AG04449 (cell line): ENCODE results near the gene ADAM33.

Source experiments
- CTCF ChIA-PET: fragments of 350-600 bp; formaldehyde crosslinking; extraction: SDS; loops from one replicate; lab custom pipeline; 2021; ENCODE audit warnings: antibody characterized with exemption; lab: Yijun Ruan, JAX
- POLR2A ChIA-PET: fragments of 400-600, 350-600 bp; formaldehyde crosslinking; extraction: SDS; loops from one replicate; lab custom pipeline; 2020; ENCODE audit warnings: antibody characterized with exemption, inconsistent platforms; lab: Yijun Ruan, JAX
- DNase-seq: peaks from one replicate; pipeline ENCODE4 v3.0.0-alpha.2; 2010; ENCODE audit warnings: low read depth, low spot score
- H3K4me3 ChIP-seq: 2 replicates; pipeline ENCODE4 v1.5.1; 2011; ENCODE audit warnings: low read depth, mild to moderate bottlenecking, control low read depth, low read length
- TF ChIP-seq, protein P1 (sequence below): IDR thresholded peaks from one replicate; pipeline ENCODE4 v1.5.1; 2011; ENCODE audit warnings: mild to moderate bottlenecking, moderate library complexity, low read length, control low read depth, inconsistent platforms; ENCODE audit not compliant: insufficient read depth; ENCODE audit errors: missing control alignments

The ADAM33 gene

GRCh38 chr20:3670945-3671344 is 10.9 kb downstream of the ADAM33 start:
- H3K4me3 ChIP-seq: no peak overlapping the region
- ChIA-PET CTCF (interaction anchor here (1.3 to 43.4 kb wide), 5 partner anchors 37 to 148 kb away, joined by 4 to 1151 read pairs (median 6); partner anchors contain the start of genes SIGLEC1 and SPEF1), POLR2A (interaction anchor here (0.7 to 1.0 kb wide), 2 partner anchors 9 to 81 kb away, joined by 3 to 5 read pairs; no protein-coding TSS in a partner anchor)
- TF ChIP-seq, protein P1, sequence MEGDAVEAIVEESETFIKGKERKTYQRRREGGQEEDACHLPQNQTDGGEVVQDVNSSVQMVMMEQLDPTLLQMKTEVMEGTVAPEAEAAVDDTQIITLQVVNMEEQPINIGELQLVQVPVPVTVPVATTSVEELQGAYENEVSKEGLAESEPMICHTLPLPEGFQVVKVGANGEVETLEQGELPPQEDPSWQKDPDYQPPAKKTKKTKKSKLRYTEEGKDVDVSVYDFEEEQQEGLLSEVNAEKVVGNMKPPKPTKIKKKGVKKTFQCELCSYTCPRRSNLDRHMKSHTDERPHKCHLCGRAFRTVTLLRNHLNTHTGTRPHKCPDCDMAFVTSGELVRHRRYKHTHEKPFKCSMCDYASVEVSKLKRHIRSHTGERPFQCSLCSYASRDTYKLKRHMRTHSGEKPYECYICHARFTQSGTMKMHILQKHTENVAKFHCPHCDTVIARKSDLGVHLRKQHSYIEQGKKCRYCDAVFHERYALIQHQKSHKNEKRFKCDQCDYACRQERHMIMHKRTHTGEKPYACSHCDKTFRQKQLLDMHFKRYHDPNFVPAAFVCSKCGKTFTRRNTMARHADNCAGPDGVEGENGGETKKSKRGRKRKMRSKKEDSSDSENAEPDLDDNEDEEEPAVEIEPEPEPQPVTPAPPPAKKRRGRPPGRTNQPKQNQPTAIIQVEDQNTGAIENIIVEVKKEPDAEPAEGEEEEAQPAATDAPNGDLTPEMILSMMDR: no peak
- DNase-seq: no peak

GRCh38 chr20:3670511-3670910 is 11.3 kb downstream of the ADAM33 start:
- CTCF ChIA-PET: interaction anchor here (1.4 to 43.4 kb wide), 4 partner anchors 37 to 111 kb away, joined by 4 to 1151 read pairs (median 7); partner anchors contain the start of genes SIGLEC1 and SPEF1
- TF ChIP-seq, protein P1: peak; percentile 34

DNA sequence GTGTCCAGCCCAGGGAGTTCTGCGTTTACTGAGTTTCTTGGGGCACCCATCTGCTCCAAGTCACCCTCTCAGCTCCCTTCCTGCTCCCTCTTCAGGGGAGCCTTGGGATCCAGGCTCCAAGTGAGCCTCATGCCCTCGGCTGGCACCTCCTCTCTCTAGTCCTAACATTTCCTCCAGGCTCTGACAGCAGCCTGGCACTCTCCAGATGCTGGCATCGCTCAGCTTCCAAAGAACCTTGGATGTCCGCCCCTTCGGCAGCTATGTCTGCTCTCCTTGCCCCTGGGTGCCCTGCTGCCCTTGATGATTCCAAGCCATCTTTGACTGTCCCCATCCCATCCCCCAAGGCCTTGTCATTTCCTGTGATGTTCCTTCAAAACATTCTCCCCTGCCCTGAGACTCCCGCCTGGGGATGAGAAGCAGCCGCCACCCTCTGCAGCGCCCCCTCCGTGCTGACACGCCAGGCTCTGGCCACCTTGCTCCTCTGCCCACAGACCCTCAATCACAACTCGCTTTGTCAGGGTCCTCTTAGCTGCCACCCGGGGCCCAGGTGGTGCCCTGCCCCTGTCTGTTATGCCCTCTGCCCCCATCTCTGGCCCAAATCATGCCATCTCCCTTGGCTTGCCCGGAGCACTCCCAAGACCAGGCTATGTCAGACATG is 12.0 kb downstream of the ADAM33 start:
- no peak for DNase-seq
- TF ChIP-seq, protein P1: no peak
- ChIA-PET CTCF (interaction anchor here (1.4 to 43.4 kb wide), 6 partner anchors 7 to 112 kb away, joined by 3 to 1151 read pairs (median 6); partner anchors contain the start of genes SIGLEC1 and SPEF1), POLR2A (interaction anchor here (1.0 kb wide), 1 partner anchor 10 kb away, joined by 5 read pairs; no protein-coding TSS in a partner anchor)
- no peak overlapping the region for H3K4me3 ChIP-seq

More at GRCh38 chr20:3670511-3670910, 11.3 kb downstream of the ADAM33 start:
- no peak for DNase-seq
- H3K4me3 ChIP-seq: no peak overlapping the region
- POLR2A ChIA-PET: interaction anchor here (0.7 to 1.0 kb wide), 2 partner anchors 10 to 81 kb away, joined by 3 to 5 read pairs; no protein-coding TSS in a partner anchor

DNA sequence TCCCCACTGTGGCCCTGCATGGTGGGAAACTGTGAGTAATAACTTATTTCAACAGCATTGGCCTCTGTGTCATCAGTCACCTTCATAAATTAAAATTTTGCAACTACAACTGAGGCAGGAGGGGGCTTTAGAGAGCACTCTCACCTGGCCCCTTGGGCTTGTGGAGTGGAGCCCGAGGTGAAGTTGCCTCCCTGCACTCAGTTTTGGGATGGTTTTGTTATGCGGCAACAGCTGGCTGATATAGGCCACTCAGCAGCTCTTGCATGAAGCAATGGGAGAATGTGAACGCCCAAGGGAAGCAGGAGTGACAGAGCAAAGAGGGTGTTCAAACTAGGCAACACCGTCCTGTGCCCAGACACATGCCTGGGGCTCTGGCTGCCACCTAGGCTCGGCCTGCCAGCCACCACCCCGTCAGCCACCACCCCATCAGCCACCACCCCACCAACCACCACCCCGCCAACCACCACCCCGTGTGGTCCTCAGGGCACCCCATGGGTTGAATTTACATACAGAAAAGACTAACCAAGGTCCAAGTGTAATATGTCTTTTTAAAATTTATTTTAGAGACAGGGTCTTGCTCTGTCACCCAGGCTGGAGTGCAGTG is 14.3 kb downstream of the ADAM33 start:
- TF ChIP-seq, protein P1: no peak
- no peak overlapping the region for H3K4me3 ChIP-seq
- CTCF ChIA-PET: interaction anchor here (1.0 to 43.4 kb wide), 4 partner anchors 10 to 153 kb away, joined by 3 to 1151 read pairs (median 22); partner anchors contain the start of genes AP5S1 and SIGLEC1
- POLR2A ChIA-PET: interaction anchor here (0.6 kb wide), 1 partner anchor 24 kb away, joined by 3 read pairs; no protein-coding TSS in a partner anchor
- no peak for DNase-seq

- CTCF ChIA-PET: interaction anchor here (1.4 kb wide), 1 partner anchor 47 kb away, joined by 3 read pairs; no protein-coding TSS in a partner anchor
- TF ChIP-seq, protein P1: no peak
- POLR2A ChIA-PET: no interaction called here
Observed at GRCh38 chr20:3663858-3664257, 18.0 kb downstream of the ADAM33 start.

More at GRCh38 chr20:3663858-3664257, 18.0 kb downstream of the ADAM33 start:
- H3K4me3 ChIP-seq: no peak overlapping the region
- DNase-seq: no peak
